ENCODE results near the gene CD34. TPM values are rescaled to one million over a fixed set of nuclear protein-coding genes. Genes with fewer than 3 reads are reported as not detected.
A peak's percentile ranks its signal among the peaks of the same experiment; 100 is the strongest.
"Not testable (repeated sequence)": the region's sequence is repeated elsewhere in the genome, so short reads cannot be mapped to it uniquely, and the experiment has no call there.

Gene CD34
- total RNA-seq, 2 experiments from 2014 or later, result 0.05 TPM; not detected in 1

- no peaks in the 10 kb centered on the region for H3K36me3 Mint-ChIP-seq (ENCODE audit: low read depth)
- peaks cover 7% of the 10 kb centered on the region for H3K4me1 Mint-ChIP-seq
- no peaks in the 10 kb centered on the region for H3K9me3 Mint-ChIP-seq
- ChIA-PET CTCF (no interaction called here), POLR2A (no interaction called here)
- H3K4me3 Mint-ChIP-seq, result no peak overlapping the region
- H3K27ac Mint-ChIP-seq, result no peak overlapping the region
- DNase-seq, result no peak
- H3K27me3 Mint-ChIP-seq, result peaks cover 8% of the 10 kb centered on the region
Observed at GRCh38 chr1:207890136-207890738, 20.7 kb downstream of the CD34 start.

- Mint-ChIP-seq H3K27ac (no peak overlapping the region), H3K4me3 (no peak overlapping the region), H3K36me3 (ENCODE audit: low read depth) (peaks cover 2% of the 10 kb centered on the region), H3K4me1 (peaks cover 22% of the 10 kb centered on the region), H3K27me3 (peaks cover 2% of the 10 kb centered on the region), H3K9me3 (no peaks in the 10 kb centered on the region)
- ChIA-PET POLR2A (no interaction called here), CTCF (interaction anchor here (1.2 to 7.9 kb wide), 5 partner anchors 15 to 89 kb away, joined by 3 to 84 read pairs (median 3); no protein-coding TSS in a partner anchor)
- DNase-seq, result no peak
Observed at GRCh38 chr1:207888652-207889051, 22.3 kb downstream of the CD34 start.

GRCh38 chr1:207887542-207888201 lies 23.3 kb downstream of the CD34 start:
- Mint-ChIP-seq H3K27ac (no peak overlapping the region), H3K27me3 (peaks cover 2% of the 10 kb centered on the region), H3K4me1 (peaks cover 30% of the 10 kb centered on the region), H3K4me3 (no peak overlapping the region), H3K36me3 (ENCODE audit: low read depth) (peaks cover 2% of the 10 kb centered on the region), H3K9me3 (no peaks in the 10 kb centered on the region)
- POLR2A ChIA-PET, result no interaction called here
- CTCF ChIA-PET, result interaction anchor here (1.0 to 8.8 kb wide), 11 partner anchors 9 to 110 kb away, joined by 3 to 124 read pairs (median 3); no protein-coding TSS in a partner anchor
- no peak for DNase-seq

- Mint-ChIP-seq H3K36me3 (ENCODE audit: low read depth) (peaks cover 3% of the 10 kb centered on the region), H3K27ac (no peak overlapping the region), H3K27me3 (peaks cover 2% of the 10 kb centered on the region), H3K9me3 (no peaks in the 10 kb centered on the region), H3K4me3 (no peak overlapping the region), H3K4me1 (peaks cover 39% of the 10 kb centered on the region)
- ChIA-PET POLR2A (no interaction called here), CTCF (interaction anchor here (1.3 to 8.8 kb wide), 14 partner anchors 11 to 89 kb away, joined by 5 to 124 read pairs (median 6); no protein-coding TSS in a partner anchor)
- no peak for DNase-seq
Observed at GRCh38 chr1:207886227-207886626, 24.7 kb downstream of the CD34 start.

- H3K4me3 Mint-ChIP-seq, result no peak overlapping the region
- CTCF ChIA-PET, result interaction anchor here (0.6 to 8.8 kb wide), 31 partner anchors 10 to 889 kb away, joined by 3 to 124 read pairs (median 6); no protein-coding TSS in a partner anchor
- H3K9me3 Mint-ChIP-seq, result no peaks in the 10 kb centered on the region
- peak overlapping the region; percentile 98 for H3K27ac Mint-ChIP-seq
- POLR2A ChIA-PET, result no interaction called here
- DNase-seq, result peak; percentile 76
- peaks cover 3% of the 10 kb centered on the region for H3K36me3 Mint-ChIP-seq (ENCODE audit: low read depth)
- peaks cover 2% of the 10 kb centered on the region for H3K27me3 Mint-ChIP-seq
- H3K4me1 Mint-ChIP-seq, result peaks cover 40% of the 10 kb centered on the region
Observed at GRCh38 chr1:207885129-207886032, 25.5 kb downstream of the CD34 start.

- Mint-ChIP-seq H3K4me1 (peaks cover 43% of the 10 kb centered on the region), H3K27me3 (peaks cover 2% of the 10 kb centered on the region), H3K9me3 (no peaks in the 10 kb centered on the region), H3K4me3 (peak overlapping the region; percentile 76), H3K27ac (peak overlapping the region; percentile 98), H3K36me3 (ENCODE audit: low read depth) (peaks cover 3% of the 10 kb centered on the region)
- DNase-seq, result no peak
- ChIA-PET POLR2A (no interaction called here), CTCF (interaction anchor here (0.6 to 8.8 kb wide), 28 partner anchors 11 to 888 kb away, joined by 3 to 124 read pairs (median 6); no protein-coding TSS in a partner anchor)
Observed at GRCh38 chr1:207884266-207885029, 26.5 kb downstream of the CD34 start.

- peaks cover 50% of the 10 kb centered on the region for H3K4me1 Mint-ChIP-seq
- H3K27ac Mint-ChIP-seq, result peak overlapping the region; percentile 98
- DNase-seq, result peak; percentile 19
- H3K36me3 Mint-ChIP-seq (ENCODE audit: low read depth), result peaks cover 3% of the 10 kb centered on the region
- POLR2A ChIA-PET, result interaction anchor here (0.5 kb wide), 1 partner anchor 16 kb away, joined by 3 read pairs; no protein-coding TSS in a partner anchor
- no peaks in the 10 kb centered on the region for H3K9me3 Mint-ChIP-seq
- peaks cover 2% of the 10 kb centered on the region for H3K27me3 Mint-ChIP-seq
- H3K4me3 Mint-ChIP-seq, result peak overlapping the region; percentile 76
- CTCF ChIA-PET, result interaction anchor here (0.6 to 8.8 kb wide), 11 partner anchors 10 to 887 kb away, joined by 3 to 124 read pairs (median 8); no protein-coding TSS in a partner anchor
Observed at GRCh38 chr1:207883660-207884250, 27.2 kb downstream of the CD34 start.

- peaks cover 2% of the 10 kb centered on the region for H3K27me3 Mint-ChIP-seq
- ChIA-PET POLR2A (interaction anchor here (0.5 to 0.6 kb wide), 2 partner anchors 10 to 15 kb away, joined by 3 read pairs; no protein-coding TSS in a partner anchor), CTCF (interaction anchor here (1.3 to 8.8 kb wide), 7 partner anchors 9 to 80 kb away, joined by 3 to 124 read pairs (median 9); no protein-coding TSS in a partner anchor)
- H3K4me3 Mint-ChIP-seq, result peak overlapping the region; percentile 76
- peak; percentile 35 for DNase-seq
- H3K9me3 Mint-ChIP-seq, result no peaks in the 10 kb centered on the region
- peaks cover 50% of the 10 kb centered on the region for H3K4me1 Mint-ChIP-seq
- H3K36me3 Mint-ChIP-seq (ENCODE audit: low read depth), result peaks cover 3% of the 10 kb centered on the region
- peak overlapping the region; percentile 98 for H3K27ac Mint-ChIP-seq
Observed at GRCh38 chr1:207883104-207883651, 27.7 kb downstream of the CD34 start.

GRCh38 chr1:207882692-207883091 lies 28.2 kb downstream of the CD34 start:
- peaks cover 3% of the 10 kb centered on the region for H3K36me3 Mint-ChIP-seq (ENCODE audit: low read depth)

GRCh38 chr1:207878939-207879338 lies 32.0 kb downstream of the CD34 start:
- CTCF ChIA-PET, result interaction anchor here (0.6 to 1.8 kb wide), 4 partner anchors 10 to 86 kb away, joined by 3 to 16 read pairs (median 3); no protein-coding TSS in a partner anchor
- no peaks in the 10 kb centered on the region for H3K27me3 Mint-ChIP-seq
- peaks cover 3% of the 10 kb centered on the region for H3K36me3 Mint-ChIP-seq (ENCODE audit: low read depth)
- POLR2A ChIA-PET, result no interaction called here
- no peak for DNase-seq
- H3K27ac Mint-ChIP-seq, result no peak overlapping the region
- peaks cover 56% of the 10 kb centered on the region for H3K4me1 Mint-ChIP-seq
- peaks cover 2% of the 10 kb centered on the region for H3K9me3 Mint-ChIP-seq
- no peak overlapping the region for H3K4me3 Mint-ChIP-seq

More at GRCh38 chr1:207882692-207883091, 28.2 kb downstream of the CD34 start:
- Mint-ChIP-seq H3K4me3 (peak overlapping the region; percentile 76), H3K9me3 (peaks cover 2% of the 10 kb centered on the region), H3K27ac (peak overlapping the region; percentile 98), H3K27me3 (peaks cover 2% of the 10 kb centered on the region), H3K4me1 (peaks cover 53% of the 10 kb centered on the region)
- CTCF ChIA-PET, result interaction anchor here (1.3 to 8.8 kb wide), 5 partner anchors 9 to 81 kb away, joined by 3 to 124 read pairs (median 41); no protein-coding TSS in a partner anchor
- no peak for DNase-seq
- POLR2A ChIA-PET, result interaction anchor here (0.6 kb wide), 1 partner anchor 9 kb away, joined by 3 read pairs; no protein-coding TSS in a partner anchor

GRCh38 chr1:207877914-207878313 lies 33.0 kb downstream of the CD34 start:
- POLR2A ChIA-PET, result not testable (repeated sequence)
- peaks cover 57% of the 10 kb centered on the region for H3K4me1 Mint-ChIP-seq
- CTCF ChIA-PET, result interaction anchor here (0.8 to 1.8 kb wide), 3 partner anchors 9 to 85 kb away, joined by 3 to 16 read pairs (median 3); no protein-coding TSS in a partner anchor

More at GRCh38 chr1:207877914-207878313, 33.0 kb downstream of the CD34 start:
- not testable (repeated sequence) for DNase-seq; H3K9me3 Mint-ChIP-seq; H3K27ac Mint-ChIP-seq; H3K27me3 Mint-ChIP-seq; H3K36me3 Mint-ChIP-seq (ENCODE audit: low read depth); H3K4me3 Mint-ChIP-seq

Data from activated CD4-positive, alpha-beta T cell treated with anti-CD3 and anti-CD28 coated beads, Interleukin-2, amount 10 ng/mL, durations not matched to agents 7 days and 5 days (primary cell).